CD14-positive monocyte (primary cell): ENCODE results near the gene ASS1. TPM values are rescaled to one million over a fixed set of nuclear protein-coding genes. Genes with fewer than 3 reads are reported as not detected.

Experiments used
- DNase-seq, 3 donors: peaks; one replicate each; pipeline ENCODE4 v3.0.0-alpha.2; 2011 to 2022
- H2AFZ ChIP-seq: 2 replicates; pipeline ENCODE4 v1.6.0; 2012; ENCODE audit warnings: mild to moderate bottlenecking, low read depth, low read length, inconsistent platforms; ENCODE audit not compliant: insufficient read depth, poor library complexity, severe bottlenecking
- H3K27ac ChIP-seq, 2 donors: 1 replicate in 1 of 2; 2 replicates in 1 of 2; pipeline ENCODE4 v1.5.1; 2012 to 2013; ENCODE audit warnings: low read length in 2 of 2, control low read depth in 1 of 2, inconsistent platforms in 1 of 2, low read depth in 1 of 2, mild to moderate bottlenecking in 1 of 2
- H3K27me3 ChIP-seq, 2 donors: one replicate each; pipeline versions ENCODE4 v1.6.0 to v1.6.1; 2011 to 2013; ENCODE audit warnings: low read length in 2 of 2; ENCODE audit not compliant: control insufficient read depth in 2 of 2, insufficient read depth in 2 of 2
- H3K36me3 ChIP-seq, 2 donors: replicated peaks in 1 of 2; 1 replicate in 1 of 2; 2 replicates in 1 of 2; pipeline versions ENCODE4 v1.5.1 to v1.6.1; 2012 to 2013; ENCODE audit warnings: low read length in 2 of 2, control low read depth in 1 of 2, inconsistent platforms in 1 of 2, mild to moderate bottlenecking in 1 of 2; ENCODE audit not compliant: insufficient read depth in 2 of 2, control insufficient read depth in 1 of 2
- H3K4me1 ChIP-seq, 2 donors: 1 replicate in 1 of 2; 2 replicates in 1 of 2; pipeline versions ENCODE4 v1.5.1 to v1.6.1; 2012 to 2013; ENCODE audit warnings: low read length in 2 of 2, control low read depth in 1 of 2, inconsistent platforms in 1 of 2, mild to moderate bottlenecking in 1 of 2, moderate library complexity in 1 of 2; ENCODE audit not compliant: insufficient read depth in 2 of 2, control insufficient read depth in 1 of 2
- H3K4me2 ChIP-seq: replicated peaks from 2 replicates; pipeline ENCODE3; 2012; ENCODE audit warnings: low read length, moderate library complexity, mild to moderate bottlenecking; ENCODE audit not compliant: poor library complexity, severe bottlenecking; ENCODE audit errors: extremely low read depth
- H3K4me3 ChIP-seq, 3 experiments: fragments of 200-600 bp in 1 of 3; sonication (generic) in 1 of 3; replicated peaks in 1 of 3; 1 replicate in 2 of 3; 2 replicates in 1 of 3; pipeline ENCODE4 v1.5.1; 2011 to 2013; ENCODE audit warnings: low read length in 3 of 3, mild to moderate bottlenecking in 3 of 3, control low read depth in 2 of 3, low read depth in 2 of 3, inconsistent platforms in 1 of 3, moderate library complexity in 1 of 3
- H3K79me2 ChIP-seq: 2 replicates; pipeline ENCODE4 v1.6.0; 2012; ENCODE audit warnings: mild to moderate bottlenecking, control low read depth, inconsistent platforms, low read length, moderate library complexity; ENCODE audit not compliant: insufficient read depth
- H3K9ac ChIP-seq: 2 replicates; pipeline ENCODE4 v1.6.0; 2017; ENCODE audit warnings: low read length, mild to moderate bottlenecking; ENCODE audit not compliant: insufficient read depth, poor library complexity, severe bottlenecking
- H3K9me3 ChIP-seq, 2 donors: replicated peaks in 1 of 2; 1 replicate in 1 of 2; 2 replicates in 1 of 2; pipeline versions ENCODE4 v1.5.1 to v1.6.1; 2012 to 2013; ENCODE audit warnings: low read length in 2 of 2, control low read depth in 1 of 2; ENCODE audit not compliant: control insufficient read depth in 1 of 2, insufficient read depth in 1 of 2
- H4K20me1 ChIP-seq: 2 replicates; pipeline ENCODE4 v1.6.0; 2012; ENCODE audit warnings: mild to moderate bottlenecking, low read length, control low read depth, moderate library complexity; ENCODE audit not compliant: insufficient read depth
- H3K27ac Mint-ChIP-seq, 7 donors: one replicate each; pipeline ENCODE4 v1.8.0; 2020; ENCODE audit warnings: mild to moderate bottlenecking in 7 of 7, mixed read lengths in 7 of 7, moderate library complexity in 6 of 7, inconsistent platforms in 2 of 7
- H3K27me3 Mint-ChIP-seq, 3 donors: one replicate each; pipeline ENCODE4 v1.8.0; 2021 to 2022; ENCODE audit warnings: low read depth in 3 of 3, mild to moderate bottlenecking in 3 of 3, mixed read lengths in 3 of 3, moderate library complexity in 3 of 3, inconsistent platforms in 1 of 3
- H3K36me3 Mint-ChIP-seq, 2 donors: one replicate each; pipeline ENCODE4 v1.8.0; 2020; ENCODE audit warnings: mixed read lengths in 2 of 2, inconsistent platforms in 1 of 2, mild to moderate bottlenecking in 1 of 2
- H3K4me1 Mint-ChIP-seq: one replicate; pipeline ENCODE4 v1.8.0; 2020; ENCODE audit warnings: mild to moderate bottlenecking, mixed read lengths
- H3K4me3 Mint-ChIP-seq, 2 donors: one replicate each; pipeline ENCODE4 v1.8.0; 2020; ENCODE audit warnings: mild to moderate bottlenecking in 2 of 2, mixed read lengths in 2 of 2, moderate library complexity in 1 of 2
- H3K9me3 Mint-ChIP-seq, 7 donors: one replicate each; pipeline ENCODE4 v1.8.0; 2020 to 2022; ENCODE audit warnings: mixed read lengths in 7 of 7, mild to moderate bottlenecking in 6 of 7, moderate library complexity in 6 of 7, inconsistent platforms in 2 of 7
- WGBS: methylation state at CpG from one replicate; pipeline ENCODE4 v1.1.5; 2013; ENCODE audit warnings: missing lambda C conversion rate; ENCODE audit not compliant: insufficient coverage; 5-methylcytosine and 5-hydroxymethylcytosine counted together
- intact Hi-C, 2 donors: fragments of 100-400 bp; cut with micrococcal nuclease; formaldehyde crosslinking; loops; one replicate each; pipeline versions ENCODE4 v1.15.0 to v1.15.1; 2023
- polyA plus RNA-seq, 3 donors: library from polyadenylated mRNA; depleted of rRNA in 1 of 3; unstranded in 2 of 3; stranded (reverse) in 1 of 3; fragments of 300-500 nt in 2 of 3; fragments of >200 nt in 1 of 3; fragmentation: Illumina TruSeq in 2 of 3; gene quantifications; 1 replicate in 2 of 3; 2 replicates in 1 of 3; pipeline ENCODE4 v1.2.3, GENCODE V29; 2012 to 2021
- TF ChIP-seq, protein P1 (sequence below): fragments of 200-600 bp; IDR thresholded peaks from one replicate; pipeline ENCODE4 v1.8.0; 2022; ENCODE audit warnings: antibody characterized with exemption, mild to moderate bottlenecking

The ASS1 gene
- polyA plus RNA-seq, 3 donors: not detected

- WGBS: 91% methylated on average over 20 of the region's 24 CpGs
- Mint-ChIP-seq H3K4me1 (no peaks in the 10 kb centered on the region), H3K4me3 (no peak overlapping the region), H3K27me3 (peaks cover 0 to 12% (median 3%) of the 10 kb centered on the region in 3 donors), H3K36me3 (no peaks in the 10 kb centered on the region), H3K27ac (no peak overlapping the region), H3K9me3 (peaks cover under 1 to 3% (median 2%) of the 10 kb centered on the region in 7 donors)
- Histone ChIP-seq H3K9ac (no peak overlapping the region), H4K20me1 (no peaks in the 10 kb centered on the region), H2AFZ (no peak overlapping the region), H3K27ac (no peak overlapping the region), H3K9me3 (peaks cover 0 to 10% of the 10 kb centered on the region in 2 donors), H3K79me2 (no peaks in the 10 kb centered on the region), H3K4me1 (no peaks in the 10 kb centered on the region), H3K4me2 (no peak overlapping the region), H3K27me3 (no peaks in the 10 kb centered on the region), H3K4me3 (no peak overlapping the region), H3K36me3 (no peaks in the 10 kb centered on the region)
- no peak for DNase-seq
- TF ChIP-seq, protein P1, sequence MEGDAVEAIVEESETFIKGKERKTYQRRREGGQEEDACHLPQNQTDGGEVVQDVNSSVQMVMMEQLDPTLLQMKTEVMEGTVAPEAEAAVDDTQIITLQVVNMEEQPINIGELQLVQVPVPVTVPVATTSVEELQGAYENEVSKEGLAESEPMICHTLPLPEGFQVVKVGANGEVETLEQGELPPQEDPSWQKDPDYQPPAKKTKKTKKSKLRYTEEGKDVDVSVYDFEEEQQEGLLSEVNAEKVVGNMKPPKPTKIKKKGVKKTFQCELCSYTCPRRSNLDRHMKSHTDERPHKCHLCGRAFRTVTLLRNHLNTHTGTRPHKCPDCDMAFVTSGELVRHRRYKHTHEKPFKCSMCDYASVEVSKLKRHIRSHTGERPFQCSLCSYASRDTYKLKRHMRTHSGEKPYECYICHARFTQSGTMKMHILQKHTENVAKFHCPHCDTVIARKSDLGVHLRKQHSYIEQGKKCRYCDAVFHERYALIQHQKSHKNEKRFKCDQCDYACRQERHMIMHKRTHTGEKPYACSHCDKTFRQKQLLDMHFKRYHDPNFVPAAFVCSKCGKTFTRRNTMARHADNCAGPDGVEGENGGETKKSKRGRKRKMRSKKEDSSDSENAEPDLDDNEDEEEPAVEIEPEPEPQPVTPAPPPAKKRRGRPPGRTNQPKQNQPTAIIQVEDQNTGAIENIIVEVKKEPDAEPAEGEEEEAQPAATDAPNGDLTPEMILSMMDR: no peak
- intact Hi-C loops: no loop called here
Observed at GRCh38 chr9:130424595-130425454, 19.9 kb upstream of the ASS1 start.

DNA sequence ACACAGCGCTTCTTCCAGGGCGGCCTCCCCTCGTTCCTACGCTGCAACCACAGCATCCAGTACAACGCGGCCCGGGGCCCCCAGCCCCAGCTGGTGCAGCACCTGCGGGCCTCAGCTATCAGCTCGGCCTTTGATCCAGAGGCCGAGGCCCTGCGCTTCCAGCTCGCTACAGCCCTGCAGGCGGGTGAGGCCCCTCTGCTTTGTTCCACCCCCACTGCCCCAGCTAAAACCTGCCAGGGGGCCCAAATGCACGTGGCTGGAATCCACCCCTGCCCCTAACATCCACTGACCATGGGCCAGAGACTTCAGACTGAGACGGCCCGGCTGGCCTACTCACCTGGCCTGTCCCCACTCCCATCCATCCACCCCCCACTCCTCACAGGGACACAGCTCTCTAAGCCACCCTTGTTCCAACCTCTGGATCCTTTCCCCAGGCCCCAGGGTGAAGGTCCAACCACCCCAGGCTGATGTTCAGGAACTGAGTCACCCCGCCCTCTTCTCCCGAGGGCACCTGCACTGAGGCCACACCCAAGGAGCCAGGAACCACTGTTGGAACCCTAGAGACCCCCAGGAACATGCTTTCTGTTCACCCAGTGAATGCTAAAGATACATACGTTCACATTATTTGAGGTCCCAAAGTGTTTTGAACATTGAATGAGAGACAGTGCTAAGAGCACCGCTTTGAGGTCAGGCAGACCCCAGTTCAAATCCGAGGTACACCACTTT lies 18.9 kb upstream of the ASS1 start:
- Histone ChIP-seq H3K4me3 (no peak overlapping the region), H3K79me2 (no peaks in the 10 kb centered on the region), H3K27ac (no peak overlapping the region), H3K9ac (no peak overlapping the region), H3K27me3 (no peaks in the 10 kb centered on the region), H3K9me3 (peaks cover 3 to 21% of the 10 kb centered on the region in 2 donors), H3K4me2 (no peak overlapping the region), H3K4me1 (no peaks in the 10 kb centered on the region), H2AFZ (no peak overlapping the region), H4K20me1 (no peaks in the 10 kb centered on the region), H3K36me3 (no peaks in the 10 kb centered on the region)
- 87% methylated on average over 21 of the region's 21 CpGs for WGBS
- H3K27ac Mint-ChIP-seq: peak overlapping the region in 1 of 7 donors; percentile 28
- no peaks in the 10 kb centered on the region for H3K36me3 Mint-ChIP-seq
- no peak overlapping the region for H3K4me3 Mint-ChIP-seq
- DNase-seq: no peak
- TF ChIP-seq, protein P1: no peak
- peaks cover 0 to 12% (median 3%) of the 10 kb centered on the region in 3 donors for H3K27me3 Mint-ChIP-seq
- no peaks in the 10 kb centered on the region for H3K4me1 Mint-ChIP-seq
- H3K9me3 Mint-ChIP-seq: peaks cover 12 to 14% (median 13%) of the 10 kb centered on the region in 7 donors
- intact Hi-C loops: no loop called here
